ENCODE data around the gene PAPSS1. TPM values are rescaled to one million over a fixed set of nuclear protein-coding genes. Genes with fewer than 3 reads are reported as not detected.

Gene PAPSS1
- polyA plus RNA-seq, 3 donors = 46.4 to 79.6 (median 64.8) TPM

DNA sequence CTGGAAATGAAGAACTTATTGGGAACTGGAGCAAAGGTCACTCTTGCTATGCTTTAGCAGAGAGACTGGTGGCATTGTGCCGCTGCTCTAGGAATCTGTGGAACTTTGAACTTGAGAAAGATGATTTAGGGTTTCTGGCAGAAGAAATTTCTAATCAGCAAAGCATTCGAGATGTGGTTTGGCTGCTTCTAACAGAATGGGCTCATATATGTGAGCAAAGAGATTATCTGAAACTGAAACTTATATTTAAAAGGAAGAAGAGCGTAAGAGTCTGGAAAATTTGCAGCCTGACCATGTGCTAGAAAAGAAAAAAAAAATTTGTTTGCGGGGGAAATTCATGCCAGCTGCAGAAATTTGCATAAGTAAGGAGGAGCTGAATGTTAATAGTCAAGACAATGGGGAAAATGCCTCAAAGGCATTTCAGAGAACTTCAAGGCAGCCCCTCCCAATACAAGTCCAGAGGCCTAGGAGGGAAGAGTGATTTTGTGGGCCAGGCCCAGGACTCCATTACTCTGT, 35.9 kb upstream of the PAPSS1 start:
- H2AFZ ChIP-seq (ENCODE audit: insufficient read depth, low read depth, low read length, poor library complexity, severe bottlenecking) = peak overlapping the region; percentile 33
- H3K27ac ChIP-seq (ENCODE audit: low read depth in 1 of 2, low read length in 2 of 2) = peak overlapping the region in 1 of 2 donors; percentile 0
- TF ChIP-seq CTCF (IDR thresholded peaks at IDR 0.05) = no peak
- peaks cover 0 to 2% (median 0%) of the 10 kb centered on the region in 7 donors for H3K9me3 Mint-ChIP-seq
- intact Hi-C loops (cut with micrococcal nuclease) = loop anchor here (5.0 kb wide), 1 partner anchor 156 kb away; no protein-coding TSS in a partner anchor
- H3K4me1 Mint-ChIP-seq = peaks cover 21% of the 10 kb centered on the region
- H3K79me2 ChIP-seq (ENCODE audit: insufficient read depth, low read length) = no peaks in the 10 kb centered on the region
- H3K9ac ChIP-seq (ENCODE audit: insufficient read depth, low read length, poor library complexity, severe bottlenecking) = no peak overlapping the region
- H3K36me3 ChIP-seq (replicated peaks in 1 of 2; ENCODE audit: control insufficient read depth in 1 of 2, insufficient read depth in 2 of 2, low read length in 2 of 2) = no peaks in the 10 kb centered on the region
- H3K27ac Mint-ChIP-seq = peak overlapping the region in 4 of 7 donors; percentile 1 to 30 (median 7)
- H3K4me3 Mint-ChIP-seq = peak overlapping the region in 1 of 2 donors; percentile 37
- H3K4me1 ChIP-seq (ENCODE audit: control insufficient read depth in 1 of 2, insufficient read depth in 2 of 2, low read length in 2 of 2) = peaks cover 24% of the 10 kb centered on the region in 2 donors
- peaks cover 0 to 10% (median 1%) of the 10 kb centered on the region in 3 donors for H3K27me3 Mint-ChIP-seq (ENCODE audit: low read depth in 3 of 3)
- no peak overlapping the region for H3K4me2 ChIP-seq (replicated peaks; ENCODE audit: extremely low read depth, low read length, poor library complexity, severe bottlenecking)
- no peak for DNase-seq
- H3K4me3 ChIP-seq (replicated peaks in 1 of 3; ENCODE audit: low read depth in 2 of 3, low read length in 3 of 3) = no peak overlapping the region
- no peaks in the 10 kb centered on the region for H4K20me1 ChIP-seq (ENCODE audit: insufficient read depth, low read length)
- 17% methylated on average over 4 of the region's 4 CpGs for WGBS (ENCODE audit: insufficient coverage)
- no peaks in the 10 kb centered on the region for H3K36me3 Mint-ChIP-seq
- H3K9me3 ChIP-seq (replicated peaks in 1 of 2; ENCODE audit: control insufficient read depth in 1 of 2, insufficient read depth in 1 of 2, low read length in 2 of 2) = no peaks in the 10 kb centered on the region
- no peaks in the 10 kb centered on the region for H3K27me3 ChIP-seq (ENCODE audit: control insufficient read depth in 2 of 2, insufficient read depth in 2 of 2, low read length in 2 of 2)

DNA sequence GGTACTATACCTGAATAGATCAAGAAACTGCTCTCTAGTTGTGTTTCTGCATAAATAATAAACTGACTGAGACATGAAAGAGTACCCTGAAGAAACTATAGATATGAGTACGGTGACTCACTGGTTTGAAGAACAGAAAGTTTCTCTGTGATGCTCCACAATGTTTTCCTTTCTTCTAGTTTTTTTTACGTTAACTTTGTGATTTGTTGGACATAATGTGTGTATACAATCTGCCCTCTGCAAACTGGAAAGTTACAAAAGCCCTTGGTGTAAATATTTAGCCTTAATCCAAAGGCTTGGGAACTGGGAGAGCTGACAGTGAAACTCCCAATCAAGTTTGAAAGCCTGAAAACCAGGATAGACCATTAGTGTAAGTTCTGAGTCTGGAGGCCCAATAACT, 31.6 kb upstream of the PAPSS1 start:
- DNase-seq = no peak
- WGBS (ENCODE audit: insufficient coverage) = 100% methylated on average over 1 of the region's 2 CpGs
- Histone ChIP-seq H3K9ac (ENCODE audit: insufficient read depth, low read length, poor library complexity, severe bottlenecking) (no peak overlapping the region), H3K27ac (ENCODE audit: low read depth in 1 of 2, low read length in 2 of 2) (no peak overlapping the region), H2AFZ (ENCODE audit: insufficient read depth, low read depth, low read length, poor library complexity, severe bottlenecking) (no peak overlapping the region), H3K9me3 (replicated peaks in 1 of 2; ENCODE audit: control insufficient read depth in 1 of 2, insufficient read depth in 1 of 2, low read length in 2 of 2) (no peaks in the 10 kb centered on the region), H3K36me3 (replicated peaks in 1 of 2; ENCODE audit: control insufficient read depth in 1 of 2, insufficient read depth in 2 of 2, low read length in 2 of 2) (no peaks in the 10 kb centered on the region), H4K20me1 (ENCODE audit: insufficient read depth, low read length) (no peaks in the 10 kb centered on the region), H3K4me1 (ENCODE audit: control insufficient read depth in 1 of 2, insufficient read depth in 2 of 2, low read length in 2 of 2) (peaks cover 12% of the 10 kb centered on the region in 2 donors), H3K79me2 (ENCODE audit: insufficient read depth, low read length) (no peaks in the 10 kb centered on the region), H3K4me3 (replicated peaks in 1 of 3; ENCODE audit: low read depth in 2 of 3, low read length in 3 of 3) (no peak overlapping the region), H3K4me2 (replicated peaks; ENCODE audit: extremely low read depth, low read length, poor library complexity, severe bottlenecking) (no peak overlapping the region), H3K27me3 (ENCODE audit: control insufficient read depth in 2 of 2, insufficient read depth in 2 of 2, low read length in 2 of 2) (no peaks in the 10 kb centered on the region)
- Mint-ChIP-seq H3K4me3 (no peak overlapping the region), H3K27ac (no peak overlapping the region), H3K27me3 (ENCODE audit: low read depth in 3 of 3) (peaks cover 0 to 14% (median 1%) of the 10 kb centered on the region in 3 donors), H3K4me1 (peaks cover 10% of the 10 kb centered on the region), H3K9me3 (peaks cover 0 to 2% (median 0%) of the 10 kb centered on the region in 7 donors), H3K36me3 (no peaks in the 10 kb centered on the region)
- intact Hi-C loops (cut with micrococcal nuclease) = no loop called here
- no peak for TF ChIP-seq CTCF (IDR thresholded peaks at IDR 0.05)

All from CD14-positive monocyte (primary cell).